ENCODE measurements around the gene SMC4.
A peak's percentile ranks its signal among the peaks of the same experiment; 100 is the strongest.

DNA sequence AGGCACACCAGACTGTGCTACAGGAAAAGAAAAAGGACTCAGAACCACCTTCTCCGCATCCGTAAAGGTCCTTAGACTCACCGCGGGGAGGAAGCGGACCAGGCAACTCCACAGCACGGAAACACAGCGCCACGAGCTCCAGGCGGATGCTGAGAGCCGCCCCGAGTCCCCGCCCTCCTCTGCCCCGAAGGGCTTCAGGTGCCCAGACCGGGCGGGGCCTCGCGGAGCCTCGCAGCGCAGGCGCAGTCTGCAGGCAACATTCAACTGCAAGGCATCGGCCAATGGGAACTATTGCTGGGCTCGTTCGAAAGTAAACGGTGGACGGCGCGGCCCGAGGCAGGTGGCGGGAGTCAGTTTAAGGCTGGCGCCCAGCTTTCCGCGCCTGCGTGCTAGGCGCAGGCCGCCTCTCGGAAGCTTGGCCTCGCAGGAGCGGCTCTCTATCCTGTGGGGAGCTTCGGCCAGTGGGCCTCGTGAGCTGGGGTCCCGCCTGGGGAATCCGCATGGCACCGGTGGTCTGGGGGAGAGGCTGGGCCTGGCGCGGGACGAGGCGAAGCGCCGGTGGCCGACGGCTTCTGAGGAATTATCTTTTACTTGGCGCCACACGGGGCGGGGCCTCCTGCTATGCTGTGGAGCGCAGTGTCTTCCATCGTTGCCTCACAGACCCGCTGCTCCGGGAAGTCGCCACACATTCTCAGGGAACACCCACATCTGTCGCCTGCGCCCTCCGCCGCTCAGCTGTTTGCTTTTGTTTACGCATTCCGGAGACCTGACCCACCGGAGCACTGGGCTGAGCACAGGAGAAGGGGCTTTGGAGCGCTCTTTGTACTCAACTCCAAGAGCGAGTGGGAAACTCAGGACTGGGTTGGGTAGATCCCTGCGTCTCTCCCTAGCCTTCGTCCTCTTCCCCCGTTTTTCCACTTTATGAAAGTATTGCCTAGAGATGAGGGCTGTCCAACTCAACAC lies 50.5 kb downstream of the SMC4 start, which contains the start of gene TRIM59:
- peak in 1 of 2 donors; percentile 50 for TF ChIP-seq POLR2A (IDR thresholded peaks at IDR 0.05)
- TF ChIP-seq, protein P1, sequence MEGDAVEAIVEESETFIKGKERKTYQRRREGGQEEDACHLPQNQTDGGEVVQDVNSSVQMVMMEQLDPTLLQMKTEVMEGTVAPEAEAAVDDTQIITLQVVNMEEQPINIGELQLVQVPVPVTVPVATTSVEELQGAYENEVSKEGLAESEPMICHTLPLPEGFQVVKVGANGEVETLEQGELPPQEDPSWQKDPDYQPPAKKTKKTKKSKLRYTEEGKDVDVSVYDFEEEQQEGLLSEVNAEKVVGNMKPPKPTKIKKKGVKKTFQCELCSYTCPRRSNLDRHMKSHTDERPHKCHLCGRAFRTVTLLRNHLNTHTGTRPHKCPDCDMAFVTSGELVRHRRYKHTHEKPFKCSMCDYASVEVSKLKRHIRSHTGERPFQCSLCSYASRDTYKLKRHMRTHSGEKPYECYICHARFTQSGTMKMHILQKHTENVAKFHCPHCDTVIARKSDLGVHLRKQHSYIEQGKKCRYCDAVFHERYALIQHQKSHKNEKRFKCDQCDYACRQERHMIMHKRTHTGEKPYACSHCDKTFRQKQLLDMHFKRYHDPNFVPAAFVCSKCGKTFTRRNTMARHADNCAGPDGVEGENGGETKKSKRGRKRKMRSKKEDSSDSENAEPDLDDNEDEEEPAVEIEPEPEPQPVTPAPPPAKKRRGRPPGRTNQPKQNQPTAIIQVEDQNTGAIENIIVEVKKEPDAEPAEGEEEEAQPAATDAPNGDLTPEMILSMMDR (IDR thresholded peaks at IDR 0.05): no peak

Data from adrenal gland (tissue), 5 donors.